Ovary (tissue), 9 donors: ENCODE results near the gene HNRNPL. TPM values are rescaled to one million over a fixed set of nuclear protein-coding genes. Genes with fewer than 3 reads are reported as not detected.
"Not testable (repeated sequence)": the region's sequence is repeated elsewhere in the genome, so short reads cannot be mapped to it uniquely, and the experiment has no call there.

Source experiments
- DNase-seq, 5 donors: peaks; one replicate each; pipeline ENCODE4 v3.0.0-alpha.2; 2019 to 2020
- H3K27ac ChIP-seq, 2 donors: fragments of 200-600 bp; one replicate each; pipeline versions ENCODE4 v1.5.1 to v1.8.0; 2019 to 2022
- H3K27me3 ChIP-seq: fragments of 200-600 bp; one replicate; pipeline ENCODE4 v1.8.0; 2022
- H3K36me3 ChIP-seq: fragments of 200-600 bp; sonication (generic); one replicate; pipeline ENCODE4 v1.5.1; 2019
- H3K4me1 ChIP-seq: one replicate; pipeline ENCODE4 v1.8.1; 2013; ENCODE audit warnings: mild to moderate bottlenecking, moderate library complexity; ENCODE audit not compliant: insufficient read depth
- H3K4me3 ChIP-seq: fragments of 200-600 bp; sonication (generic); one replicate; pipeline ENCODE4 v1.5.1; 2017
- H3K9me3 ChIP-seq, 2 donors: fragments of 200-600 bp in 1 of 2; sonication (generic) in 1 of 2; one replicate each; pipeline versions ENCODE4 v1.5.1 to v1.8.1; 2013 to 2019; ENCODE audit warnings: mild to moderate bottlenecking in 1 of 2, moderate library complexity in 1 of 2
- EP300 ChIP-seq: sonication (generic); formaldehyde crosslinking; IDR thresholded peaks from one replicate; pipeline ENCODE4 v1.6.1; 2017; ENCODE audit warnings: antibody characterized with exemption
- POLR2A ChIP-seq: fragments of 450-650 bp; IDR thresholded peaks from one replicate; pipeline ENCODE4 v1.6.1; 2017; ENCODE audit warnings: antibody characterized with exemption, mild to moderate bottlenecking, moderate library complexity
- WGBS, 3 donors: extraction: QIAGEN DNeasy Blood & Tissue Kit in 1 of 3; methylation state at CpG; one replicate each; pipeline versions ENCODE4 v1.1.5 to v1.1.7; 2013 to 2017; 5-methylcytosine and 5-hydroxymethylcytosine counted together
- intact Hi-C, 4 donors: fragments of 100-400 bp; cut with DNase I; formaldehyde crosslinking; loops; one replicate each; pipeline versions ENCODE4 v1.11.0 to v1.15.1; 2022 to 2023
- polyA plus RNA-seq, 2 donors: library from polyadenylated mRNA; stranded (reverse); fragments of 200-250 nt in 1 of 2; fragments of 350-450 nt in 1 of 2; fragmentation: Illumina TruSeq in 1 of 2; extraction: RNeasy Lipid Tissue Mini Kit (QIAGEN cat#74804) in 1 of 2; gene quantifications; one replicate each; pipeline ENCODE4 v1.2.3, GENCODE V29; 2013 to 2014
- total RNA-seq, 7 donors: library from RNA; depleted of rRNA in 2 of 7; stranded (reverse); fragments of >200 nt in 2 of 7; fragmentation: NEBNext Ultra II Directional in 3 of 7; extraction: Animal tissue kit (Norgen Biotek cat#: 25700) in 3 of 7; gene quantifications; one replicate each; pipeline versions ENCODE4 v1.1.0 to v1.2.4, GENCODE V29; 2016 to 2023
- TF ChIP-seq, protein P1 (sequence below), 3 donors: fragments of 450-650 bp in 2 of 3; fragments of 200-600 bp in 1 of 3; IDR thresholded peaks; one replicate each; pipeline versions ENCODE4 v1.5.1 to v1.8.0; 2016 to 2022; ENCODE audit warnings: antibody characterized with exemption in 3 of 3, mild to moderate bottlenecking in 1 of 3
- donor health status: DM: no; HTN: no; CAD: no; lungs with moderate emphysema.
- donor health status: DM: no; HTN: no; CAD: no.
- donor health status: Bipolar disorder and iron deficiency.
- donor health status: DM: yes; HTN: yes; CAD: no.
- donor health status: DM: no; HTN: no; CAD: no.
- donor health status: DM: yes; HTN: yes; CAD: no.

HNRNPL gene
- total and polyA plus RNA-seq, 9 donors = 110 to 284 (median 230) TPM

DNA sequence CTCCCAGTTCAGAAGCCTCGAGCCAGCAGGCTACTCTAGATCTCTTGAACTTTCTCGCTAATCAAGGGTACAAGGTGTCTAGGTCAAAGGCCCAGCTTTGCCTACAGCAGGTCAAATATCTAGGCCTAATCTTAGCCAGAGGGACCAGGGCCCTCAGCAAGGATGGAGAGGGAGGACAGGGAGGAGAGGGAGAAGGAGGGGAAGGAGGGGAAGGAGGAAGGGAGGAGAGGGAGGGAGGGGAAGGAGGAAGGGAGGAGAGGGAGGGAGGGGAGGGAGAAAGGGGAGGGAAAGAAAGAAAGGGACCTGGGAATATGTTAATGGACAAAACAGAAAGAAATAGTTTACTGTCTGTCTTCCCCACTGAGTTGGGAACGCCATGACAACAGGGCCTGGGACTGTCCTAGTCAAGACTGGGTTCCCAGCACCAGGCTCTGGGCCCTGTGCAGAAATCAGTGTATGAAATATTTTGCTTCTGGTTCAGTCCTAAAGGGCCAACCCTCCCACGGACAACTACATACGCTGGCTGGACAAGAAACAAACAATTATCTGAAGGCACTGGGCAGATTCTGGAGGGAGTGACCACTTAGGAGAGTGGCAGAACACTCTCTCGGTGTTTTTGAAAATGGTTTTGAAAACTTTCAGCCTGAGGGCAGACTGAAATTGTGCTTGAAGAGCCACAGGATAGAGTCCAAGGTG lies 22.8 kb downstream of the HNRNPL start:
- H3K27ac ChIP-seq = no peak overlapping the region
- DNase-seq = no peak
- WGBS, 3 donors = 43 to 49% (median 46%) methylated on average over 6 of the region's 6 CpGs
- H3K4me1 ChIP-seq = peaks cover 3% of the 10 kb centered on the region
- intact Hi-C loops = loop anchor here in 1 of 4 donors (5.0 kb wide), 1 partner anchor 575 kb away; no protein-coding TSS in a partner anchor
- no peak overlapping the region for H3K4me3 ChIP-seq
- TF ChIP-seq POLR2A (no peak), EP300 (no peak)
- TF ChIP-seq, protein P1, sequence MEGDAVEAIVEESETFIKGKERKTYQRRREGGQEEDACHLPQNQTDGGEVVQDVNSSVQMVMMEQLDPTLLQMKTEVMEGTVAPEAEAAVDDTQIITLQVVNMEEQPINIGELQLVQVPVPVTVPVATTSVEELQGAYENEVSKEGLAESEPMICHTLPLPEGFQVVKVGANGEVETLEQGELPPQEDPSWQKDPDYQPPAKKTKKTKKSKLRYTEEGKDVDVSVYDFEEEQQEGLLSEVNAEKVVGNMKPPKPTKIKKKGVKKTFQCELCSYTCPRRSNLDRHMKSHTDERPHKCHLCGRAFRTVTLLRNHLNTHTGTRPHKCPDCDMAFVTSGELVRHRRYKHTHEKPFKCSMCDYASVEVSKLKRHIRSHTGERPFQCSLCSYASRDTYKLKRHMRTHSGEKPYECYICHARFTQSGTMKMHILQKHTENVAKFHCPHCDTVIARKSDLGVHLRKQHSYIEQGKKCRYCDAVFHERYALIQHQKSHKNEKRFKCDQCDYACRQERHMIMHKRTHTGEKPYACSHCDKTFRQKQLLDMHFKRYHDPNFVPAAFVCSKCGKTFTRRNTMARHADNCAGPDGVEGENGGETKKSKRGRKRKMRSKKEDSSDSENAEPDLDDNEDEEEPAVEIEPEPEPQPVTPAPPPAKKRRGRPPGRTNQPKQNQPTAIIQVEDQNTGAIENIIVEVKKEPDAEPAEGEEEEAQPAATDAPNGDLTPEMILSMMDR (IDR thresholded peaks at IDR 0.05) = no peak
- no peaks in the 10 kb centered on the region for H3K9me3 ChIP-seq
- H3K27me3 ChIP-seq = no peaks in the 10 kb centered on the region
- H3K36me3 ChIP-seq = no peaks in the 10 kb centered on the region

DNA sequence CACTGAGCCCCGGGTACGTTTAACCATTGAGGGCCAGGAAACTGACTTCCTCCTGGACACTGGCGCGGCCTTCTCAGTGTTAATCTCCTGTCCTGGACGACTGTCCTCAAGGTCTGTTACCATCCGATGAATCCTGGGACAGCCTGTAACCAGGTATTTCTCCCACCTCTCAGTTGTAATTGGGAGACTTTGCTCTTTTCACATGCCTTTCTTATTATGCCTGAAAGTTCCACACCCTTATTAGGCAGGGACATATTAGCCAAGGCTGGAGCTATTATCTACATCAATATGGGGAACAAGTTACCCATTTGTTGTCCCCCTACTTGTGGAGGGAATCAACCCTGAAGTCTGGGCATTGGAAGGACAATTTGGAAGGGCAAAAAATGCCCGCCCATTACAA lies 23.9 kb downstream of the HNRNPL start:
- WGBS, 3 donors = 84 to 86% (median 85%) methylated on average over 7 of the region's 7 CpGs

DNA sequence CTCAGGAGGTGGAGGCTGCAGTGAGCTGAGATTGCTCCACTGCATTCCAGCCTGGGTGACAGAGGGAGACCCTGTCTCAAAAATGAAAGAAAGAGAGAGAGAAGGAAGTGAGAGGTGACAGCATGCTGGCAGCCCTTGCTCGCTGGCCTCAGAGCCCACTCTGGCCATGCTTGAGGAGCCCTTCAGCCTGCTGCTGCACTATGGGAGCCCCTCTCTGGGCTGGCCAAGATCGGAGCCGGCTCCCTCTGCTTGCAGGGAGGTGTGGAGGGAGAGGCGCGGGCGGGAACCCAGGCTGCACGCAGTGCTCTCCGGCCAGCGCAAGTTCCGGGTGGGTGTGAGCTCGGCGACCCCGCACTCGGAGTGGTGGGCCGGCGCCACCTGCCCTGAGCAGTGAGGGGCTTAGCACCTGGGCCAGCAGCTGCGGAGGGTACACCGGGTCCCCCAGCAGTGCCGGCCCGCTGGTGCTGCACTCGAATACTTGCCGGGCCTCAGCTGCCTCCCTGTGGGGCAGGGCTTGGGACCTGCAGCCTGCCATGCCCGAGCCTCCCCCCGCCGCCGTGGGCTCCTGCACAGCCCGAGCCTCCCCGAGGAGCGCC lies 28.5 kb downstream of the HNRNPL start:
- H3K4me1 ChIP-seq, H3K36me3 ChIP-seq, H3K9me3 ChIP-seq, H3K27me3 ChIP-seq, H3K4me3 ChIP-seq, intact Hi-C loops, H3K27ac ChIP-seq, DNase-seq: not testable (repeated sequence)
- 94 to 98% (median 96%) methylated on average over 13 to 29 of the region's 29 CpGs for WGBS, 3 donors

More for the DNA sequence above, 23.9 kb downstream of the HNRNPL start:
- not testable (repeated sequence) for DNase-seq, H3K27me3 ChIP-seq, H3K27ac ChIP-seq, H3K9me3 ChIP-seq, H3K36me3 ChIP-seq, H3K4me3 ChIP-seq, H3K4me1 ChIP-seq
- intact Hi-C loops = loop anchor here in 1 of 4 donors (5.0 kb wide), 1 partner anchor 576 kb away; no protein-coding TSS in a partner anchor

DNA sequence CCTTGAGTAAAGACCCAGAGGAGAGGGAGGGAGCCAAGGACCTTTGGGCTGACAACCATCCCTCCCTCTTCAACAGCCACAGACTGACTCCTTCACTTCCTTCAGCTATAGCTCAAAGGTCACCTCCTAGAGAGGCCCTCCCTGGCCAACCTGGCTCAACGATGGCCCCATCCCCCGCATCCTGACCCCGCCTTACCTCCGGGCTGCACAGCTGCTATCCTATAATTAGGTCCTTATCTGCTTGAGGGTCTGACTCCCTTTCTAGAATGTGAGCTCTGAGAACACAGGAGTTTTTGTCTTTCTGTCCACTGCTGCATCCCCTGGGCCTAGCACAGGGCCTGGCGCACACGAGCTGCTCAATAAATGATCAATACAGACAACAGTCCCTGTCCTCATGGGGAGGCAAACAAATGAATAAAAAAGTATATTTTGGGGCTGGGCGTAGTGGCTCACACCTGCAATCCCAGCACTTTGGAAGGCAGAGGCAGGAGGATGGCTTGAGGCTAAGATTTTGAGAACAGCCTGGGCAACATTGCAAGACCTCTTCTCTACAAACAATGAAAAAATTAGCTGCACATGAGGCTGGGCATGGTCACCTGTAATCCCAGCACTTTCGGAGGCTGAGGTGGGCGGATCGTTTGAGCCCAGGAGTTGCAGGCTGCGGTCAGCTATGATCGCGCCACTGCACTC lies 30.4 kb downstream of the HNRNPL start:
- 58 to 67% (median 66%) methylated on average over 13 of the region's 13 CpGs for WGBS, 3 donors
- peaks cover 3% of the 10 kb centered on the region for H3K4me1 ChIP-seq
- no peaks in the 10 kb centered on the region for H3K9me3 ChIP-seq
- no peaks in the 10 kb centered on the region for H3K27me3 ChIP-seq
- no peak for TF ChIP-seq POLR2A
- no peak for TF ChIP-seq EP300
- TF ChIP-seq, protein P1 (IDR thresholded peaks at IDR 0.05) = no peak
- H3K27ac ChIP-seq = no peak overlapping the region
- intact Hi-C loops = no loop called here
- no peaks in the 10 kb centered on the region for H3K36me3 ChIP-seq
- DNase-seq = peak in 3 of 5 donors; percentile 30 to 71 (median 51)
- H3K4me3 ChIP-seq = no peak overlapping the region

DNA sequence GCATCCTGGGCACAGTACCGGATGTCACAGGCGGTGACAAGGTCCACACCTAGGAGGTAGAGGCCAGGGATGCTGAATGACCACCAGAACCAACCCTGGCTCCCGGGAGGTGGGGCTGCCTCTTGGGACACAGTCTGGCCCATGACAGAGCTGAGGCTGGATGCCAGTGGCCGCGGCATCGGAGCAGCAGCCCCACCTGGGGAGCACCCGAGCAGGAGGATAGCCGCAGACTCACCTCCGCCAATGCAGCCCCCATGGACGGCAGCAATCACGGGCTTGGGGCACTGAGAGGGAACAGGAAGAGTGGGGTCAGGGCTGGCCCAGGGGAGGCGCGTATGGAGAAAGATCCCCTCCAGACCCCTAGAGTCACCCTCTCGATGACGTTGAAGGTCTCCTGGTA lies 32.7 kb downstream of the HNRNPL start:
- intact Hi-C loops = no loop called here
- no peak for TF ChIP-seq EP300
- TF ChIP-seq POLR2A = no peak
- TF ChIP-seq, protein P1 (IDR thresholded peaks at IDR 0.05) = no peak
- no peak for DNase-seq
- Histone ChIP-seq H3K9me3 (no peaks in the 10 kb centered on the region), H3K27ac (no peak overlapping the region), H3K4me3 (no peak overlapping the region), H3K4me1 (peaks cover 3% of the 10 kb centered on the region), H3K36me3 (no peaks in the 10 kb centered on the region), H3K27me3 (no peaks in the 10 kb centered on the region)
- 92 to 97% (median 94%) methylated on average over 15 of the region's 15 CpGs for WGBS, 3 donors
